HG03565 (cell line): Measurements from ENCODE around the gene RALA.
A peak's percentile ranks its signal among the peaks of the same experiment; 100 is the strongest.

ENCODE experiments used
- ATAC-seq: cut with Tn5 transposase; IDR thresholded peaks from one replicate; pipeline ENCODE4 v1.9.1; 2021; ENCODE audit warnings: mild to moderate bottlenecking, moderate library complexity; ENCODE audit not compliant: unreplicated experiment

The RALA gene

GRCh38 chr7:39609935-39610263, 13.5 kb upstream of the RALA start:
- no peak for ATAC-seq

GRCh38 chr7:39613577-39613976, 9.8 kb upstream of the RALA start:
- no peak for ATAC-seq

GRCh38 chr7:39614299-39614698, 9.1 kb upstream of the RALA start:
- no peak for ATAC-seq

- no peak for ATAC-seq
Measured at GRCh38 chr7:39615350-39615975, 7.9 kb upstream of the RALA start.

DNA sequence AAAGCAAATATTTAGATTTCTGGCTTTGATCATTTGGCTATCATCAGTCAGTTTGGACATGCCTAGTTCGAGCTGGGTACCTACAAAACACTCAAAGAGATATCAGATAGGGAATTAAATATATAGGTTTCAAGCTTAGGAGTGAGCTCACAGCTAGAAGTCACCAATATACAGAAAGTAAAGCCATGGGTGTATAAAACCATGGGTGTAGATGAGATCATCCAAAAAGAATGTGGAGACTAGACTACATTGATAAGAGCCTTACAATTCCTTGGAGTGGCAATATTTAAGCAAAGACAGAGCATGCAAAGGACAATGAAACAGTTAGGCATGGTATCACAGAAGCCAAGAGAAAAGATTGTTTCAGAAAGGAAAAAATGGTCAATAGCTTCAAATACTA, 7.2 kb upstream of the RALA start:
- ATAC-seq, result no peak

GRCh38 chr7:39617005-39617404, 6.4 kb upstream of the RALA start:
- no peak for ATAC-seq

DNA sequence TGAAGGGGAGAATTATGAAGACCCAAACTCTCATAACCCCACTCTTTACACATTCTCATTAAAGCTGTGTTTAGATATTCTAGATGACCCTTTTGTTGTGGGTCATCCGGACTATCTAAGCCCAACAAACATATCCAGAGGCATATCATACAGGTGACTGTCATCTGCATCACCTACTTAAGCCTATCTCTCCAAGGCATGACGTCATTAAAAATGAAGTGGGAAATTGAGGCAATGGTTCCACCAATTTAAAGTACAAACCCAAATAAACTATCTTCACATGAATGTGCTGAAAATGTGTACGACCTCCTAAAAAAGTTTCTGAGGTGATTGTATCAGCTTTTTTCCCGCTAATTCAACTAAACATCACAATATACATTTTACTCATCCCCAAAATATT, 4.5 kb upstream of the RALA start:
- ATAC-seq, result no peak

- ATAC-seq, result no peak
Measured at GRCh38 chr7:39620486-39620885, 2.9 kb upstream of the RALA start.

DNA sequence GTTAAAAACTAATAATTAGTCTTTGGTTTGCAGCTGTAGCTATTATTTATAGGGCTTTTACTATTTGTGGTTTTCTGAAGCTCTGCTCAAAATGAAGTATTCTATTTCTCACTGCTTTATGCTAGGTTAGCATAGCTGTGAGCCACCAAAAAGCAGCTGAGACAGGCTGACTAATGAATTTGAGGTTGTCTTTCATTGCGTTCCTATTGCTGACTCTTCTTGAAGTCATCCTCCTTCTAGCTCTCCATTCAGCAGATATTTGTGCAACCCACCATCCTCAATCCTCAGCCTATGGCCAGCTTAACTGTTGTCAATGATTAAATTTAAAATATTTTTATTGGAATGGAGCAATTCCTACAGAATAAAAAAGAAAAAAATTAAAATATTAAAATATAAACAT, 2.1 kb upstream of the RALA start:
- ATAC-seq, result no peak

DNA sequence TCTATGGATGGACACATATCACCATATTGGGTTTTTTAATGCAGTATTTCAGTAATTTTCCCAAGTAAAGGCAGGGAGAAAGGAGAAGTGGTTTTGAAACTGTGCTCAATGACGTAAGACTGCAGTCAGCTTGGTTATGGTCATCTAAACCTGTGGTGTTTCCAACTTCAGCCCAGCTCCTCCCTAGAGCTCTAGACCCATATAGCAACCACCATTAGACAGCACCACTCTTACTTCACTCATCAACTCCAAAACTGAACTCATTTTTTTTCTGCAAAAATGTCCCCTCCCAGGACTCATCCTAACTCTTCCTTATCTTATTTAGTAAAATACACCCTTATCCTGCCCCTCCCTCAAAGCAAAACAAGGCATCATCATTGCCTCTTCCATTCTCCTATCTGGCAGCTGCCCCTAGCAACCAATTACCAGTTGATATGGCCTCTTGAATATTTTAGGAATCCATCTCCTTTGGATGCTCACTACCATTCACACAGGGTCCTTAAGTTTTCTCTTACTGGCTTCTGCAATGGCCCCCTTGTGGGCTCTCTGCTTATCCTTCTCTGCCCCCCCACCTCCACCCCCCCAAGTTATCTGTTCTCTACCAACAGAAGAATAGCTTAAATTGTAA, 1.5 kb upstream of the RALA start:
- peak; percentile 34 for ATAC-seq

GRCh38 chr7:39622609-39623008, 763 bp upstream of the RALA start:
- ATAC-seq, result no peak

DNA sequence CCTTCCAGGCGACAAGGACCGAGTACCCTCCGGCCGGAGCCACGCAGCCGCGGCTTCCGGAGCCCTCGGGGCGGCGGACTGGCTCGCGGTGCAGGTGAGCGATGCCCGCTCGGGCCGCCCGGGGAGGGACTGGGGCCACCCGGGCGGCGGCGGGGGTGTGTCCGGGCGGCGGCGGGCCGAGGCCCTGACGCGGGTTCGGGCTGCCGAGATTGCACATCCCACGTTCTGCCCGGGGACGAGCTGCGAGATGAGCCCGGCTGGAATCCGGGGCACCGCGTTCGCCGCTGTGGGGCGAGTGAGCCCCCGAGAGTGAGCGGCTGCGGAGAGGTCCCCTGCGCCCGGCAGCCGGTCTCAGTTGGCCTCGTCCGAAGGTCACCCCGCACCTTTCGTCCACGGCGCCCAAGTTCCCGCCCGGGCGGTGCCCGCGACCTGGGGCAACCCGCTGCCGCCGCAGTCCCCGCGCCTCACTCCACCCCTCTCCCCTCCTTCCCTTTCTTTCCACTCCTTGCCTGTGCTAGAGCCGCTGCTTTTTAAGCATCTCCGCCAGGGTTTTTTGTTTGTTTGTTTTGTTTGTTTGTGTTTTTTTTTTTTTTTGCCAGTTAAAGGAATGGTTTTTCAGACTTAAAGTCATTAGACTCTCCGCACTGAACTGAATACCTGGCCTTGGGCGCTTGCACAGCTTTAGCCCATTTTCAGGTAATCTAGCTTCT, 515 bp downstream of the RALA start:
- ATAC-seq, result peak; percentile 24

GRCh38 chr7:39624442-39624807, 1.1 kb downstream of the RALA start:
- no peak for ATAC-seq

DNA sequence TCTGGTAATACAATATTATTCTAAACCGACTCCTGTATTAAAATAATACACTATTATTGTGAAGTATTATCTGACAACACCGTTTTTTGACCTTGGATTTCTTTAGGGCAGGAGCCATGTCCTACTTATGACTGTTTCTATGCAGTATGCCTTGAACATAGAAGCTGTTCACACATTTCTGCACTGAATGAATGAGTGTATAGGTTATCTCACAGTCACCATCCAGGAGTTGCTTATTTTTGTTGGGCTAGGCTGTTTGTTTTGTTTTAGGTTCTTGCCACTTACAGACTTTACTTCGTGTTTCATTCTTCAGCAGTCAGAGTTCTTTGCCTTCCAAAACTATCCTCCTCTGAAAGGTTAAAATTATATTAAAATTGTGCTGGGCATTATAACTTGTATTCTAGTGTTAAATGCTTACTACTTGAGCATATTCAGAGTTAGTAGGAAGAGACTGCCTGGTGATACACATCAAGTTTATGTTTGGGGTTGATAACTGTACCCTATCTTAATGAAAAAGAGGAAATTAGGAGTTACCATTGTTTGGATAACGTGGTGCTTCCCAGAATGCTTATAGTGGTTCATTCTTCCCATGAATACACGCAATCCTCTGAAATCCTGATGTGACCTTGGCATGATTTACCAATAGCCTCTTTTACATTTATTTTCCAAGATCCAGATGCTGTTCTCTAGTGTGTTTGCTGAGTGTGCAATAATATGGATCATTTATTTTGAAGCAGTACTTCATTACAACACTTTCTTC, 1.7 kb downstream of the RALA start:
- ATAC-seq, result no peak

DNA sequence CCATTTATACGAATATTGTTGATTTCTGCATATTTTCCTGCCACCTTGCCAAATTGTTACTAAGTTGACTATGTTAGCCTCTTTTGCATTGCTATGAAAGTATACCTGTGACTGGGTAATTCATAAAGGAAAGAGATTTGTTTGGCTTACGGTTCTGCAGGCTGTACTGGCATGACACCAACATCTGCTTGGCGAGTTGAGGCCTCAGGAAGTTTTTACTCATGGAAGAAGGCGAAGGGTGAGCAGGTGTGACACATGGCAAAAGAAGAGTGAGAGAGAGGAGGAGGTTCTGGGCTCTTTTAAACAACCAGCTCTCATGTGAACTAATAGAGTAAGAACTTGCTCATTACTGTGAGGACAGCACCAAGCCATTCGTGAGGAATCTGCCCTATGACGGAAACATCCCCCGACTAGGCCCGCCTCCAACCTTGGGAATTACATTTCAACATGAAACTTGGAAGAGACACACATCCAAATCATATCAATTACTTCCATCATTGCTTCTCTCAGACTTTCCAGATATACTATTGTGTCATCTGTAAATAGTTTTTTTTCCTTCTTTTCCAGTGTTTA, 8.4 kb downstream of the RALA start:
- ATAC-seq, result no peak

- peak; percentile 44 for ATAC-seq
Measured at GRCh38 chr7:39633563-39634477, 10.4 kb downstream of the RALA start.

DNA sequence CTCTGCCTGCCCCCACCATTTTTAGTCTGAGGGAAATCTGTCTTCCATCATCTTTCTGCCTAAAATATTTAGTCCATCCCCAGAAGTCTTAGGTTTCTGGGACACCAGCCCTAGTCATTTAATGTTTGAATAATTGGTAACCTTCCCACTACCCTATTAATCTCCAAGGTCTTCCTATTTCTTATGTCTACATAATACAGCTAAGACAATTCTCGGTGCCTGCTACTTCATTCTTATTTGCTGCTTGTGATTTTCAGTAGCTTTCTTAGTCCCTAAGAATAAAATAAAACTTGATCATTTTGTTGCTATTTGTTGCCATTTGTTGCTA, 11.1 kb downstream of the RALA start:
- ATAC-seq, result no peak

- ATAC-seq, result no peak
Measured at GRCh38 chr7:39637400-39637799, 14.0 kb downstream of the RALA start.

- no peak for ATAC-seq
Measured at GRCh38 chr7:39637963-39638485, 14.7 kb downstream of the RALA start.

- no peak for ATAC-seq
Measured at GRCh38 chr7:39642896-39643295, 19.5 kb downstream of the RALA start.
